WTC11 (cell line): ENCODE results near the gene C19orf85. TPM values are rescaled to one million over a fixed set of nuclear protein-coding genes. Genes with fewer than 3 reads are reported as not detected.

Source experiments
- ATF1 ChIP-seq: sonication (generic); formaldehyde crosslinking; IDR thresholded peaks from 2 replicates; pipeline ENCODE4 v1.8.1; 2023; ENCODE audit warnings: mild to moderate bottlenecking, moderate library complexity, missing genetic modification reagents
- ELF4 ChIP-seq: sonication (generic); formaldehyde crosslinking; IDR thresholded peaks from 2 replicates; pipeline ENCODE4 v1.8.1; 2022; ENCODE audit warnings: low read depth, mild to moderate bottlenecking, moderate library complexity, missing genetic modification reagents
- FOXJ3 ChIP-seq: sonication (generic); formaldehyde crosslinking; IDR thresholded peaks from 2 replicates; pipeline ENCODE4 v1.9.0; 2021; ENCODE audit warnings: missing genetic modification reagents, mild to moderate bottlenecking, borderline replicate concordance
- FOXK1 ChIP-seq: sonication (generic); formaldehyde crosslinking; IDR thresholded peaks from 2 replicates; pipeline ENCODE4 v1.8.0; 2022; ENCODE audit warnings: mild to moderate bottlenecking, moderate library complexity, missing genetic modification reagents
- IRF2 ChIP-seq: sonication (generic); formaldehyde crosslinking; IDR thresholded peaks from 2 replicates; pipeline ENCODE4 v1.8.0; 2022; ENCODE audit warnings: low read depth, missing genetic modification reagents, borderline replicate concordance
- NFATC4 ChIP-seq: fragments of 250-450 bp; sonication (Bioruptor Pico); IDR thresholded peaks from 2 replicates; pipeline ENCODE4 v1.9.0; 2021; ENCODE audit warnings: mild to moderate bottlenecking
- NFE2L1 ChIP-seq: sonication (generic); formaldehyde crosslinking; IDR thresholded peaks from 2 replicates; pipeline ENCODE4 v1.8.1; 2023; ENCODE audit warnings: missing genetic modification reagents
- RORB ChIP-seq: fragments of 250-450 bp; sonication (Bioruptor Pico); IDR thresholded peaks from 2 replicates; pipeline ENCODE4 v1.9.0; 2021; ENCODE audit warnings: mild to moderate bottlenecking
- TEAD4 ChIP-seq: sonication (generic); formaldehyde crosslinking; IDR thresholded peaks from 2 replicates; pipeline ENCODE4 v1.8.0; 2022; ENCODE audit warnings: mild to moderate bottlenecking, missing genetic modification reagents
- total RNA-seq: library from RNA; stranded (reverse); gene quantifications from 3 replicates; pipeline ENCODE4 v1.2.3, GENCODE V29; 2021
- TF ChIP-seq, protein P1 (sequence below): sonication (generic); formaldehyde crosslinking; IDR thresholded peaks from 2 replicates; pipeline ENCODE4 v1.8.1; 2023; ENCODE audit warnings: mild to moderate bottlenecking, missing genetic modification reagents
- TF ChIP-seq, protein P2 (sequence below): fragments of 250-450 bp; sonication (Bioruptor Pico); conservative IDR thresholded peaks from 2 replicates; pipeline ENCODE4 v1.9.0; 2021; ENCODE audit warnings: mild to moderate bottlenecking
- TF ChIP-seq, protein P3 (sequence below): sonication (generic); formaldehyde crosslinking; IDR thresholded peaks from 2 replicates; pipeline ENCODE4 v1.8.1; 2022; ENCODE audit warnings: missing genetic modification reagents, borderline replicate concordance
- TF ChIP-seq, protein P4 (sequence below): sonication (generic); formaldehyde crosslinking; IDR thresholded peaks from 2 replicates; pipeline ENCODE4 v1.8.0; 2023; ENCODE audit warnings: mild to moderate bottlenecking, missing genetic modification reagents
- TF ChIP-seq, protein P5 (sequence below): sonication (generic); formaldehyde crosslinking; IDR thresholded peaks from 2 replicates; pipeline ENCODE4 v1.8.1; 2023; ENCODE audit warnings: mild to moderate bottlenecking, missing genetic modification reagents, borderline replicate concordance
- TF ChIP-seq, protein P6 (sequence below): sonication (generic); formaldehyde crosslinking; IDR thresholded peaks from 2 replicates; pipeline ENCODE4 v1.8.0; 2022; ENCODE audit warnings: mild to moderate bottlenecking, missing genetic modification reagents
- TF ChIP-seq, protein P7 (sequence below): sonication (generic); formaldehyde crosslinking; IDR thresholded peaks from 2 replicates; pipeline ENCODE4 v1.8.1; 2022; ENCODE audit warnings: low read depth, missing genetic modification reagents, borderline replicate concordance
- TF ChIP-seq, protein P8 (sequence below): fragments of 250-450 bp; sonication (Bioruptor Pico); IDR thresholded peaks from 2 replicates; pipeline ENCODE4 v1.9.0; 2021; ENCODE audit warnings: mild to moderate bottlenecking
- TF ChIP-seq, protein P9 (sequence below): sonication (generic); formaldehyde crosslinking; IDR thresholded peaks from 2 replicates; pipeline ENCODE4 v1.8.1; 2023; ENCODE audit warnings: mild to moderate bottlenecking, missing genetic modification reagents

C19orf85 gene
- total RNA-seq, 1 experiment from 2014 or later: 2.2 TPM

DNA sequence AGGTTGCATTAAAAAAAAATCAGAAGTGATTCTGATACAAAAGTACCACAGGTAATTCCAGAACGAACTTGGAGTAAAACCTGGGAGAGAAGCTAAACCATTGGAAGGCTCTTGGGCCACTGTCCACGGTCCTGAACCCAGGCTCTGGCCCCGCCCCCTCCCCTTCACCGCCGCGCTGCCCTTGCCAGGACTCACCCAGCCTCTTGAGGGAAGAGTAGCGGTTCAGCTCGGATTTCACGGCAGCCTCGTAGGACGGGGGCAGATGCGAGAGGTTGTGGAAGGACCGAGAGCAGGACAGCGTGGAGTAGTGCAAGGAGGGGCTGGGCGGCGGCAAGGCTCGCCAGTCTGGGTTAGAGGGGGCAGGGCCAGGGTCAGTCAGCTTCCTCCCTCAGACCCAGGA is 27.1 kb downstream of the C19orf85 start (continued):
- TF ChIP-seq, protein P1, sequence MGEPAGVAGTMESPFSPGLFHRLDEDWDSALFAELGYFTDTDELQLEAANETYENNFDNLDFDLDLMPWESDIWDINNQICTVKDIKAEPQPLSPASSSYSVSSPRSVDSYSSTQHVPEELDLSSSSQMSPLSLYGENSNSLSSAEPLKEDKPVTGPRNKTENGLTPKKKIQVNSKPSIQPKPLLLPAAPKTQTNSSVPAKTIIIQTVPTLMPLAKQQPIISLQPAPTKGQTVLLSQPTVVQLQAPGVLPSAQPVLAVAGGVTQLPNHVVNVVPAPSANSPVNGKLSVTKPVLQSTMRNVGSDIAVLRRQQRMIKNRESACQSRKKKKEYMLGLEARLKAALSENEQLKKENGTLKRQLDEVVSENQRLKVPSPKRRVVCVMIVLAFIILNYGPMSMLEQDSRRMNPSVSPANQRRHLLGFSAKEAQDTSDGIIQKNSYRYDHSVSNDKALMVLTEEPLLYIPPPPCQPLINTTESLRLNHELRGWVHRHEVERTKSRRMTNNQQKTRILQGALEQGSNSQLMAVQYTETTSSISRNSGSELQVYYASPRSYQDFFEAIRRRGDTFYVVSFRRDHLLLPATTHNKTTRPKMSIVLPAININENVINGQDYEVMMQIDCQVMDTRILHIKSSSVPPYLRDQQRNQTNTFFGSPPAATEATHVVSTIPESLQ (CRISPR knock-in tag): no peak
- TF ChIP-seq ELF4 (CRISPR knock-in tag) (no peak), ATF1 (CRISPR knock-in tag) (no peak), IRF2 (CRISPR knock-in tag) (no peak), NFATC4 (CRISPR knock-in tag) (no peak), TEAD4 (CRISPR knock-in tag) (peak; percentile 84; the same call in 1 of the 2 replicates), RORB (CRISPR knock-in tag) (no peak), FOXJ3 (CRISPR knock-in tag) (no peak), FOXK1 (peak; percentile 81), NFE2L1 (CRISPR knock-in tag) (peak; percentile 86; the same call in 1 of the 2 replicates)
- TF ChIP-seq, protein P2, sequence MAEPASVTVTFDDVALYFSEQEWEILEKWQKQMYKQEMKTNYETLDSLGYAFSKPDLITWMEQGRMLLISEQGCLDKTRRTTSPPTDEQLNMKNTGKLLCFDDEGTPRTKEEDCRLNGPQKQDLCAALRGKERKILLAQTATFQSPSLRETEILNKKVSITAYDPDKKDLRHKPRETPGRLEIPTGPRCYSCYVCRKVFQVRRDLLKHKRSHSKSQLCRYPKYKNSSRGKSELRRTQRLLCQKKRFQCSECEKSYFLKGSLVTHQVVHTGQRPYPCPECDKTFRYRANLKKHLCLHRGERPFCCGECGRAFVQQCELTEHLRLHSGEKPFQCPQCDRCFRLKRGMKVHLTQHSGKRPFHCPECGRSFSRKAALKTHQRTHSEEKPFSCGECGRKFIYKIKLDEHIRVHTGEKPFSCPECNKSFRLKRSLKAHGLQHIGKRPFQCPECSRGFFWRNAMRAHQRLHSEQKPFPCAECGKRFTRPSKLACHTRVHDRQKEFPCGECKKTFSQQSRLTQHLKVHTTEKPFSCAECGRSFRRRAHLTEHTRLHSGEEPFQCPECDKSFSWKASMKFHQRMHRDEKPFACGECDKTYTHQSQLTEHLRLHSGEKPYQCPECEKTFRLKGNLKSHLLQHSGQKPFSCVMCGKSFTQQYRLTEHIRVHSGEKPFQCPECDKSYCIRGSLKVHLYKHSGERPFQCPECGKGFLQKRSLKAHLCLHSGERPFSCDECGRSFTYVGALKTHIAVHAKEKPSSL (CRISPR knock-in tag): no peak
- TF ChIP-seq, protein P3, sequence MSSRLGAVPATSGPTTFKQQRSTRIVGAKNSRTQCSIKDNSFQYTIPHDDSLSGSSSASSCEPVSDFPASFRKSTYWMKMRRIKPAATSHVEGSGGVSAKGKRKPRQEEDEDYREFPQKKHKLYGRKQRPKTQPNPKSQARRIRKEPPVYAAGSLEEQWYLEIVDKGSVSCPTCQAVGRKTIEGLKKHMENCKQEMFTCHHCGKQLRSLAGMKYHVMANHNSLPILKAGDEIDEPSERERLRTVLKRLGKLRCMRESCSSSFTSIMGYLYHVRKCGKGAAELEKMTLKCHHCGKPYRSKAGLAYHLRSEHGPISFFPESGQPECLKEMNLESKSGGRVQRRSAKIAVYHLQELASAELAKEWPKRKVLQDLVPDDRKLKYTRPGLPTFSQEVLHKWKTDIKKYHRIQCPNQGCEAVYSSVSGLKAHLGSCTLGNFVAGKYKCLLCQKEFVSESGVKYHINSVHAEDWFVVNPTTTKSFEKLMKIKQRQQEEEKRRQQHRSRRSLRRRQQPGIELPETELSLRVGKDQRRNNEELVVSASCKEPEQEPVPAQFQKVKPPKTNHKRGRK: no peak
- TF ChIP-seq, protein P4, sequence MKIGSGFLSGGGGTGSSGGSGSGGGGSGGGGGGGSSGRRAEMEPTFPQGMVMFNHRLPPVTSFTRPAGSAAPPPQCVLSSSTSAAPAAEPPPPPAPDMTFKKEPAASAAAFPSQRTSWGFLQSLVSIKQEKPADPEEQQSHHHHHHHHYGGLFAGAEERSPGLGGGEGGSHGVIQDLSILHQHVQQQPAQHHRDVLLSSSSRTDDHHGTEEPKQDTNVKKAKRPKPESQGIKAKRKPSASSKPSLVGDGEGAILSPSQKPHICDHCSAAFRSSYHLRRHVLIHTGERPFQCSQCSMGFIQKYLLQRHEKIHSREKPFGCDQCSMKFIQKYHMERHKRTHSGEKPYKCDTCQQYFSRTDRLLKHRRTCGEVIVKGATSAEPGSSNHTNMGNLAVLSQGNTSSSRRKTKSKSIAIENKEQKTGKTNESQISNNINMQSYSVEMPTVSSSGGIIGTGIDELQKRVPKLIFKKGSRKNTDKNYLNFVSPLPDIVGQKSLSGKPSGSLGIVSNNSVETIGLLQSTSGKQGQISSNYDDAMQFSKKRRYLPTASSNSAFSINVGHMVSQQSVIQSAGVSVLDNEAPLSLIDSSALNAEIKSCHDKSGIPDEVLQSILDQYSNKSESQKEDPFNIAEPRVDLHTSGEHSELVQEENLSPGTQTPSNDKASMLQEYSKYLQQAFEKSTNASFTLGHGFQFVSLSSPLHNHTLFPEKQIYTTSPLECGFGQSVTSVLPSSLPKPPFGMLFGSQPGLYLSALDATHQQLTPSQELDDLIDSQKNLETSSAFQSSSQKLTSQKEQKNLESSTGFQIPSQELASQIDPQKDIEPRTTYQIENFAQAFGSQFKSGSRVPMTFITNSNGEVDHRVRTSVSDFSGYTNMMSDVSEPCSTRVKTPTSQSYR: peak; percentile 83
- TF ChIP-seq, protein P5, sequence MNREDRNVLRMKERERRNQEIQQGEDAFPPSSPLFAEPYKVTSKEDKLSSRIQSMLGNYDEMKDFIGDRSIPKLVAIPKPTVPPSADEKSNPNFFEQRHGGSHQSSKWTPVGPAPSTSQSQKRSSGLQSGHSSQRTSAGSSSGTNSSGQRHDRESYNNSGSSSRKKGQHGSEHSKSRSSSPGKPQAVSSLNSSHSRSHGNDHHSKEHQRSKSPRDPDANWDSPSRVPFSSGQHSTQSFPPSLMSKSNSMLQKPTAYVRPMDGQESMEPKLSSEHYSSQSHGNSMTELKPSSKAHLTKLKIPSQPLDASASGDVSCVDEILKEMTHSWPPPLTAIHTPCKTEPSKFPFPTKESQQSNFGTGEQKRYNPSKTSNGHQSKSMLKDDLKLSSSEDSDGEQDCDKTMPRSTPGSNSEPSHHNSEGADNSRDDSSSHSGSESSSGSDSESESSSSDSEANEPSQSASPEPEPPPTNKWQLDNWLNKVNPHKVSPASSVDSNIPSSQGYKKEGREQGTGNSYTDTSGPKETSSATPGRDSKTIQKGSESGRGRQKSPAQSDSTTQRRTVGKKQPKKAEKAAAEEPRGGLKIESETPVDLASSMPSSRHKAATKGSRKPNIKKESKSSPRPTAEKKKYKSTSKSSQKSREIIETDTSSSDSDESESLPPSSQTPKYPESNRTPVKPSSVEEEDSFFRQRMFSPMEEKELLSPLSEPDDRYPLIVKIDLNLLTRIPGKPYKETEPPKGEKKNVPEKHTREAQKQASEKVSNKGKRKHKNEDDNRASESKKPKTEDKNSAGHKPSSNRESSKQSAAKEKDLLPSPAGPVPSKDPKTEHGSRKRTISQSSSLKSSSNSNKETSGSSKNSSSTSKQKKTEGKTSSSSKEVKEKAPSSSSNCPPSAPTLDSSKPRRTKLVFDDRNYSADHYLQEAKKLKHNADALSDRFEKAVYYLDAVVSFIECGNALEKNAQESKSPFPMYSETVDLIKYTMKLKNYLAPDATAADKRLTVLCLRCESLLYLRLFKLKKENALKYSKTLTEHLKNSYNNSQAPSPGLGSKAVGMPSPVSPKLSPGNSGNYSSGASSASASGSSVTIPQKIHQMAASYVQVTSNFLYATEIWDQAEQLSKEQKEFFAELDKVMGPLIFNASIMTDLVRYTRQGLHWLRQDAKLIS: no peak
- TF ChIP-seq, protein P6, sequence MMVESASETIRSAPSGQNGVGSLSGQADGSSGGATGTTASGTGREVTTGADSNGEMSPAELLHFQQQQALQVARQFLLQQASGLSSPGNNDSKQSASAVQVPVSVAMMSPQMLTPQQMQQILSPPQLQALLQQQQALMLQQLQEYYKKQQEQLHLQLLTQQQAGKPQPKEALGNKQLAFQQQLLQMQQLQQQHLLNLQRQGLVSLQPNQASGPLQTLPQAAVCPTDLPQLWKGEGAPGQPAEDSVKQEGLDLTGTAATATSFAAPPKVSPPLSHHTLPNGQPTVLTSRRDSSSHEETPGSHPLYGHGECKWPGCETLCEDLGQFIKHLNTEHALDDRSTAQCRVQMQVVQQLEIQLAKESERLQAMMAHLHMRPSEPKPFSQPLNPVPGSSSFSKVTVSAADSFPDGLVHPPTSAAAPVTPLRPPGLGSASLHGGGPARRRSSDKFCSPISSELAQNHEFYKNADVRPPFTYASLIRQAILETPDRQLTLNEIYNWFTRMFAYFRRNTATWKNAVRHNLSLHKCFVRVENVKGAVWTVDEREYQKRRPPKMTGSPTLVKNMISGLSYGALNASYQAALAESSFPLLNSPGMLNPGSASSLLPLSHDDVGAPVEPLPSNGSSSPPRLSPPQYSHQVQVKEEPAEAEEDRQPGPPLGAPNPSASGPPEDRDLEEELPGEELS: peak; percentile 97
- TF ChIP-seq, protein P7, sequence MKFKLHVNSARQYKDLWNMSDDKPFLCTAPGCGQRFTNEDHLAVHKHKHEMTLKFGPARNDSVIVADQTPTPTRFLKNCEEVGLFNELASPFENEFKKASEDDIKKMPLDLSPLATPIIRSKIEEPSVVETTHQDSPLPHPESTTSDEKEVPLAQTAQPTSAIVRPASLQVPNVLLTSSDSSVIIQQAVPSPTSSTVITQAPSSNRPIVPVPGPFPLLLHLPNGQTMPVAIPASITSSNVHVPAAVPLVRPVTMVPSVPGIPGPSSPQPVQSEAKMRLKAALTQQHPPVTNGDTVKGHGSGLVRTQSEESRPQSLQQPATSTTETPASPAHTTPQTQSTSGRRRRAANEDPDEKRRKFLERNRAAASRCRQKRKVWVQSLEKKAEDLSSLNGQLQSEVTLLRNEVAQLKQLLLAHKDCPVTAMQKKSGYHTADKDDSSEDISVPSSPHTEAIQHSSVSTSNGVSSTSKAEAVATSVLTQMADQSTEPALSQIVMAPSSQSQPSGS (CRISPR knock-in tag): 0 out of 2 replicates have a peak, but pooled peaks have one; percentile 43
- TF ChIP-seq, protein P8, sequence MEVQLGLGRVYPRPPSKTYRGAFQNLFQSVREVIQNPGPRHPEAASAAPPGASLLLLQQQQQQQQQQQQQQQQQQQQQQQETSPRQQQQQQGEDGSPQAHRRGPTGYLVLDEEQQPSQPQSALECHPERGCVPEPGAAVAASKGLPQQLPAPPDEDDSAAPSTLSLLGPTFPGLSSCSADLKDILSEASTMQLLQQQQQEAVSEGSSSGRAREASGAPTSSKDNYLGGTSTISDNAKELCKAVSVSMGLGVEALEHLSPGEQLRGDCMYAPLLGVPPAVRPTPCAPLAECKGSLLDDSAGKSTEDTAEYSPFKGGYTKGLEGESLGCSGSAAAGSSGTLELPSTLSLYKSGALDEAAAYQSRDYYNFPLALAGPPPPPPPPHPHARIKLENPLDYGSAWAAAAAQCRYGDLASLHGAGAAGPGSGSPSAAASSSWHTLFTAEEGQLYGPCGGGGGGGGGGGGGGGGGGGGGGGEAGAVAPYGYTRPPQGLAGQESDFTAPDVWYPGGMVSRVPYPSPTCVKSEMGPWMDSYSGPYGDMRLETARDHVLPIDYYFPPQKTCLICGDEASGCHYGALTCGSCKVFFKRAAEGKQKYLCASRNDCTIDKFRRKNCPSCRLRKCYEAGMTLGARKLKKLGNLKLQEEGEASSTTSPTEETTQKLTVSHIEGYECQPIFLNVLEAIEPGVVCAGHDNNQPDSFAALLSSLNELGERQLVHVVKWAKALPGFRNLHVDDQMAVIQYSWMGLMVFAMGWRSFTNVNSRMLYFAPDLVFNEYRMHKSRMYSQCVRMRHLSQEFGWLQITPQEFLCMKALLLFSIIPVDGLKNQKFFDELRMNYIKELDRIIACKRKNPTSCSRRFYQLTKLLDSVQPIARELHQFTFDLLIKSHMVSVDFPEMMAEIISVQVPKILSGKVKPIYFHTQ (CRISPR knock-in tag): no peak
- TF ChIP-seq, protein P9, sequence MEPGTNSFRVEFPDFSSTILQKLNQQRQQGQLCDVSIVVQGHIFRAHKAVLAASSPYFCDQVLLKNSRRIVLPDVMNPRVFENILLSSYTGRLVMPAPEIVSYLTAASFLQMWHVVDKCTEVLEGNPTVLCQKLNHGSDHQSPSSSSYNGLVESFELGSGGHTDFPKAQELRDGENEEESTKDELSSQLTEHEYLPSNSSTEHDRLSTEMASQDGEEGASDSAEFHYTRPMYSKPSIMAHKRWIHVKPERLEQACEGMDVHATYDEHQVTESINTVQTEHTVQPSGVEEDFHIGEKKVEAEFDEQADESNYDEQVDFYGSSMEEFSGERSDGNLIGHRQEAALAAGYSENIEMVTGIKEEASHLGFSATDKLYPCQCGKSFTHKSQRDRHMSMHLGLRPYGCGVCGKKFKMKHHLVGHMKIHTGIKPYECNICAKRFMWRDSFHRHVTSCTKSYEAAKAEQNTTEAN (CRISPR knock-in tag): 0 out of 2 replicates have a peak, but pooled peaks have one; percentile 55
